PC-3 (cell line): ENCODE data around the gene TNS3. TPM values are rescaled to one million over a fixed set of nuclear protein-coding genes. Genes with fewer than 3 reads are reported as not detected.

Source experiments
- ATAC-seq: fragments of 200-7000 bp; cut with Tn5 transposase; 2 replicates; pipeline ENCODE4 v1.9.1; 2020; ENCODE audit warnings: mild to moderate bottlenecking, moderate library complexity
- BruUV-seq: library from RNA; stranded (reverse); fragments of 400-500 nt; replicated peaks from 2 replicates; lab custom pipeline; 2021; lab: Mats Ljungman, UMichigan
- CTCF ChIA-PET: fragments of 300-600 bp; sonication (Branson Sonifier 250); formaldehyde crosslinking; loops from one replicate; lab custom pipeline; 2022; ENCODE audit warnings: antibody characterized with exemption; lab: Charles Lee
- POLR2A ChIA-PET: fragments of 300-600 bp; sonication (Branson Sonifier 250); formaldehyde crosslinking; loops from one replicate; lab custom pipeline; 2022; ENCODE audit warnings: antibody characterized with exemption; ENCODE audit not compliant: unreplicated experiment; lab: Charles Lee
- DNase-seq: peaks from one replicate; pipeline ENCODE4 v3.0.0-alpha.2; 2015
- H2AFZ ChIP-seq: fragments of 300-600 bp; sonication (generic); 2 replicates; pipeline ENCODE4 v1.6.0; 2016; ENCODE audit warnings: antibody characterized with exemption, low read length
- H3F3A ChIP-seq: fragments of 300-600 bp; sonication (generic); one replicate; pipeline ENCODE4 v1.6.0; 2017; ENCODE audit warnings: antibody characterized with exemption, low read length, control low read depth, mild to moderate bottlenecking; ENCODE audit not compliant: unreplicated experiment
- H3K27ac ChIP-seq: fragments of 300-600 bp; sonication (generic); 2 replicates; pipeline ENCODE4 v1.5.1; 2016; ENCODE audit warnings: mild to moderate bottlenecking, low read length
- H3K27me3 ChIP-seq: fragments of 300-600 bp; sonication (generic); 2 replicates; pipeline ENCODE4 v1.6.1; 2016; ENCODE audit warnings: low read length, mixed read lengths
- H3K36me3 ChIP-seq: fragments of 300-600 bp; sonication (generic); 2 replicates; pipeline ENCODE4 v1.6.1; 2016; ENCODE audit warnings: low read depth, mixed run types, low read length, mixed read lengths
- H3K4me1 ChIP-seq: fragments of 300-600 bp; sonication (generic); 2 replicates; pipeline ENCODE4 v1.5.1; 2016; ENCODE audit warnings: low read length; ENCODE audit not compliant: insufficient read depth
- H3K4me2 ChIP-seq: fragments of 300-600 bp; sonication (generic); 2 replicates; pipeline ENCODE4 v1.6.0; 2016; ENCODE audit warnings: low read length
- H3K4me3 ChIP-seq: fragments of 300-600 bp; sonication (generic); 2 replicates; pipeline ENCODE4 v1.5.1; 2016; ENCODE audit warnings: mild to moderate bottlenecking, low read length, mixed read lengths
- H3K79me2 ChIP-seq: fragments of 300-600 bp; sonication (generic); 2 replicates; pipeline ENCODE4 v1.6.1; 2017; ENCODE audit warnings: low read length, mixed read lengths
- H3K9ac ChIP-seq: fragments of 300-600 bp; sonication (generic); 2 replicates; pipeline ENCODE4 v1.6.0; 2016; ENCODE audit warnings: mild to moderate bottlenecking, low read length
- H3K9me2 ChIP-seq: fragments of 300-600 bp; sonication (generic); replicated peaks from 2 replicates; pipeline ENCODE4 v1.6.1; 2016; ENCODE audit warnings: mixed run types, low read length, mixed read lengths
- H3K9me3 ChIP-seq: fragments of 300-600 bp; sonication (generic); 2 replicates; pipeline ENCODE4 v1.6.1; 2016; ENCODE audit warnings: low read length, mixed read lengths
- H4K20me1 ChIP-seq: fragments of 300-600 bp; sonication (generic); 2 replicates; pipeline ENCODE4 v1.6.1; 2016; ENCODE audit warnings: low read length, mixed read lengths
- CTCF ChIP-seq: fragments of 300-600 bp; sonication (generic); conservative IDR thresholded peaks from 2 replicates; pipeline ENCODE4 v1.5.1; 2017; ENCODE audit warnings: antibody characterized with exemption, low read depth, mild to moderate bottlenecking, low read length
- EZH2 ChIP-seq: fragments of 300-600 bp; sonication (generic); IDR thresholded peaks from one replicate; pipeline ENCODE4 v1.6.1; 2017; ENCODE audit warnings: antibody characterized with exemption, mild to moderate bottlenecking, low read length; ENCODE audit not compliant: unreplicated experiment
- EZH2phosphoT487 ChIP-seq: fragments of 300-600 bp; sonication (generic); IDR thresholded peaks from 2 replicates; pipeline ENCODE4 v1.6.1; 2018; ENCODE audit warnings: mild to moderate bottlenecking, antibody characterized with exemption, low read length, borderline replicate concordance
- intact Hi-C: fragments of 100-400 bp; cut with micrococcal nuclease; formaldehyde crosslinking; loops from 2 replicates; pipeline ENCODE4 v1.9.0; 2023
- total RNA-seq: library from RNA; depleted of rRNA; stranded (reverse); fragments of >200 nt; gene quantifications from 2 replicates; pipeline ENCODE4 v1.2.3, GENCODE V29; 2014

The TNS3 gene
- total RNA-seq, 1 experiment from 2014 or later = 72.3 TPM

- Histone ChIP-seq H3K36me3 (peaks cover 33% of the 10 kb centered on the region), H3K27me3 (no peaks in the 10 kb centered on the region), H3K4me2 (no peak overlapping the region), H2AFZ (no peak overlapping the region), H3K79me2 (no peaks in the 10 kb centered on the region), H3K9me3 (no peaks in the 10 kb centered on the region), H3F3A (no peaks in the 10 kb centered on the region), H3K27ac (no peak overlapping the region), H4K20me1 (no peaks in the 10 kb centered on the region), H3K9me2 (no peaks in the 10 kb centered on the region), H3K9ac (no peak overlapping the region), H3K4me1 (peaks cover 5% of the 10 kb centered on the region; the same call in 1 of the 2 replicates), H3K4me3 (no peak overlapping the region)
- intact Hi-C loops = no loop called here
- TF ChIP-seq EZH2phosphoT487 (no peak), EZH2 (no peak), CTCF (no peak)
- BruUV-seq = no TSS peak
- ATAC-seq (no peak), DNase-seq (no peak)
- ChIA-PET POLR2A (no interaction called here), CTCF (no interaction called here)
These were observed 175.1 kb downstream of the TNS3 start for GRCh38 chr7:47406801-47407129.

- Histone ChIP-seq H3K4me1 (peaks cover 5% of the 10 kb centered on the region; the same call in 1 of the 2 replicates), H3K9me3 (no peaks in the 10 kb centered on the region), H3K4me2 (no peak overlapping the region), H2AFZ (no peak overlapping the region), H4K20me1 (no peaks in the 10 kb centered on the region), H3K9ac (no peak overlapping the region), H3K4me3 (no peak overlapping the region), H3K9me2 (no peaks in the 10 kb centered on the region), H3K36me3 (peaks cover 27% of the 10 kb centered on the region; the same call in 1 of the 2 replicates), H3K27ac (no peak overlapping the region), H3K79me2 (no peaks in the 10 kb centered on the region), H3F3A (no peaks in the 10 kb centered on the region), H3K27me3 (no peaks in the 10 kb centered on the region)
- CTCF ChIA-PET = interaction anchor here (0.5 kb wide), 1 partner anchor 13 kb away, joined by 3 read pairs; no protein-coding TSS in a partner anchor
- intact Hi-C loops = no loop called here
- DNase-seq = no peak
- no TSS peak for BruUV-seq
- TF ChIP-seq CTCF (no peak), EZH2phosphoT487 (no peak), EZH2 (no peak)
- ATAC-seq = no peak
- POLR2A ChIA-PET = no interaction called here
These were observed 175.8 kb downstream of the TNS3 start for GRCh38 chr7:47405921-47406800.
